Smooth muscle cell (in vitro differentiated cells): ENCODE data around the gene EDARADD. TPM values are rescaled to one million over a fixed set of nuclear protein-coding genes. Genes with fewer than 3 reads are reported as not detected.

ENCODE experiments used
- DNase-seq: peaks from one replicate; lab custom pipeline; 2025; ENCODE audit not compliant: unreplicated experiment; lab: John Stamatoyannopoulos, UW
- H2AFZ ChIP-seq: fragments of 200-600 bp; sonication (generic); 2 replicates; pipeline ENCODE4 v1.6.0; 2016; ENCODE audit warnings: antibody characterized with exemption, low read depth, mild to moderate bottlenecking
- H3F3A ChIP-seq: fragments of 200-600 bp; sonication (generic); 2 replicates; pipeline ENCODE4 v1.6.0; 2017; ENCODE audit warnings: antibody characterized with exemption, low read depth
- H3K27ac ChIP-seq: fragments of 200-600 bp; sonication (generic); 2 replicates; pipeline ENCODE4 v1.5.1; 2016; ENCODE audit warnings: low read depth, mild to moderate bottlenecking
- H3K27me3 ChIP-seq: fragments of 200-600 bp; sonication (generic); 2 replicates; pipeline ENCODE4 v1.6.1; 2016; ENCODE audit warnings: low read depth, mild to moderate bottlenecking
- H3K36me3 ChIP-seq: fragments of 200-600 bp; sonication (generic); 2 replicates; pipeline ENCODE4 v1.5.1; 2016; ENCODE audit warnings: low read depth
- H3K4me1 ChIP-seq: fragments of 200-600 bp; sonication (generic); 2 replicates; pipeline ENCODE4 v1.5.1; 2016; ENCODE audit warnings: low read depth
- H3K4me2 ChIP-seq: fragments of 200-600 bp; sonication (generic); 2 replicates; pipeline ENCODE4 v1.6.0; 2016; ENCODE audit warnings: mild to moderate bottlenecking
- H3K4me3 ChIP-seq: fragments of 200-600 bp; sonication (generic); 2 replicates; pipeline ENCODE4 v1.5.1; 2016; ENCODE audit warnings: mild to moderate bottlenecking
- H3K79me2 ChIP-seq: fragments of 200-600 bp; sonication (generic); 2 replicates; pipeline ENCODE4 v1.6.0; 2016; ENCODE audit warnings: low read depth, mild to moderate bottlenecking
- H3K9ac ChIP-seq: fragments of 200-600 bp; sonication (generic); 2 replicates; pipeline ENCODE4 v1.6.0; 2016; ENCODE audit warnings: low read depth
- H3K9me3 ChIP-seq: fragments of 200-600 bp; sonication (generic); replicated peaks from 2 replicates; pipeline ENCODE4 v1.5.1; 2016; ENCODE audit warnings: low read depth
- H4K20me1 ChIP-seq: fragments of 200-600 bp; sonication (generic); 2 replicates; pipeline ENCODE4 v1.6.0; 2016; ENCODE audit warnings: low read depth
- CTCF ChIP-seq: fragments of 200-600 bp; sonication (generic); IDR thresholded peaks from 2 replicates; pipeline ENCODE4 v1.5.1; 2017; ENCODE audit warnings: borderline replicate concordance, mild to moderate bottlenecking, antibody characterized with exemption; ENCODE audit not compliant: insufficient read depth, poor library complexity, severe bottlenecking
- WGBS: methylation state at CpG from one replicate; pipeline ENCODE4 v1.1.7; 2016; ENCODE audit warnings: low lambda C conversion rate; 5-methylcytosine and 5-hydroxymethylcytosine counted together
- polyA plus RNA-seq: library from polyadenylated mRNA; unstranded; fragments of >200 nt; fragmentation: Nextera tagmentation; extraction: Ambion mirVana; gene quantifications from 2 replicates; pipeline ENCODE4 v1.2.1, GENCODE V29; 2016
- total RNA-seq: library from RNA; depleted of rRNA; stranded (reverse); fragments of >200 nt; gene quantifications from 2 replicates; pipeline ENCODE4 v1.2.3, GENCODE V29; 2014

Gene EDARADD
- total and polyA plus RNA-seq, 2 experiments from 2014 or later: 5.8 to 7.7 TPM

- no peaks in the 10 kb centered on the region for H3K36me3 ChIP-seq
- H3K4me1 ChIP-seq: no peaks in the 10 kb centered on the region
- DNase-seq: no peak
- TF ChIP-seq CTCF: no peak
- H3K79me2 ChIP-seq: no peaks in the 10 kb centered on the region
- H3K4me2 ChIP-seq: no peak overlapping the region
- H3K27me3 ChIP-seq: no peaks in the 10 kb centered on the region
- no peaks in the 10 kb centered on the region for H3F3A ChIP-seq
- H3K9ac ChIP-seq: no peak overlapping the region
- no peak overlapping the region for H3K4me3 ChIP-seq
- no peak overlapping the region for H2AFZ ChIP-seq
- no peak overlapping the region for H3K27ac ChIP-seq
- H4K20me1 ChIP-seq: no peaks in the 10 kb centered on the region
- no peaks in the 10 kb centered on the region for H3K9me3 ChIP-seq
- 86% methylated on average over 4 of the region's 4 CpGs for WGBS
Measured at GRCh38 chr1:236514703-236515442, 120.8 kb downstream of the EDARADD start.

GRCh38 chr1:236515443-236515958, 121.4 kb downstream of the EDARADD start:
- no peaks in the 10 kb centered on the region for H3K36me3 ChIP-seq
- DNase-seq: no peak
- 98% methylated on average over 4 of the region's 4 CpGs for WGBS
- H3K27me3 ChIP-seq: no peaks in the 10 kb centered on the region
- H3K27ac ChIP-seq: no peak overlapping the region
- no peaks in the 10 kb centered on the region for H3F3A ChIP-seq
- H4K20me1 ChIP-seq: no peaks in the 10 kb centered on the region
- no peaks in the 10 kb centered on the region for H3K79me2 ChIP-seq
- no peak overlapping the region for H3K4me2 ChIP-seq
- no peak for TF ChIP-seq CTCF
- no peaks in the 10 kb centered on the region for H3K4me1 ChIP-seq
- H2AFZ ChIP-seq: no peak overlapping the region
- no peak overlapping the region for H3K4me3 ChIP-seq
- H3K9me3 ChIP-seq: no peaks in the 10 kb centered on the region
- H3K9ac ChIP-seq: no peak overlapping the region

GRCh38 chr1:236516929-236517704, 123.0 kb downstream of the EDARADD start:
- H3K36me3 ChIP-seq: no peaks in the 10 kb centered on the region
- no peak overlapping the region for H2AFZ ChIP-seq
- H3K79me2 ChIP-seq: no peaks in the 10 kb centered on the region
- no peak overlapping the region for H3K27ac ChIP-seq
- TF ChIP-seq CTCF: no peak
- H3K4me3 ChIP-seq: peak overlapping the region; percentile 19
- H3K9me3 ChIP-seq: no peaks in the 10 kb centered on the region
- H3K9ac ChIP-seq: no peak overlapping the region
- peak overlapping the region; percentile 40 for H3K4me2 ChIP-seq
- no peaks in the 10 kb centered on the region for H3K4me1 ChIP-seq
- 54% methylated on average over 8 of the region's 8 CpGs for WGBS
- H3K27me3 ChIP-seq: no peaks in the 10 kb centered on the region
- no peak for DNase-seq
- H3F3A ChIP-seq: no peaks in the 10 kb centered on the region
- H4K20me1 ChIP-seq: no peaks in the 10 kb centered on the region
